DMS53 (cell line): ENCODE data around the gene PHYHD1.
"Not testable (repeated sequence)": the region's sequence is repeated elsewhere in the genome, so short reads cannot be mapped to it uniquely, and the experiment has no call there.

Experiments
- DNase-seq: peaks from one replicate; lab custom pipeline; 2025; lab: John Stamatoyannopoulos, UW

Gene PHYHD1

DNA sequence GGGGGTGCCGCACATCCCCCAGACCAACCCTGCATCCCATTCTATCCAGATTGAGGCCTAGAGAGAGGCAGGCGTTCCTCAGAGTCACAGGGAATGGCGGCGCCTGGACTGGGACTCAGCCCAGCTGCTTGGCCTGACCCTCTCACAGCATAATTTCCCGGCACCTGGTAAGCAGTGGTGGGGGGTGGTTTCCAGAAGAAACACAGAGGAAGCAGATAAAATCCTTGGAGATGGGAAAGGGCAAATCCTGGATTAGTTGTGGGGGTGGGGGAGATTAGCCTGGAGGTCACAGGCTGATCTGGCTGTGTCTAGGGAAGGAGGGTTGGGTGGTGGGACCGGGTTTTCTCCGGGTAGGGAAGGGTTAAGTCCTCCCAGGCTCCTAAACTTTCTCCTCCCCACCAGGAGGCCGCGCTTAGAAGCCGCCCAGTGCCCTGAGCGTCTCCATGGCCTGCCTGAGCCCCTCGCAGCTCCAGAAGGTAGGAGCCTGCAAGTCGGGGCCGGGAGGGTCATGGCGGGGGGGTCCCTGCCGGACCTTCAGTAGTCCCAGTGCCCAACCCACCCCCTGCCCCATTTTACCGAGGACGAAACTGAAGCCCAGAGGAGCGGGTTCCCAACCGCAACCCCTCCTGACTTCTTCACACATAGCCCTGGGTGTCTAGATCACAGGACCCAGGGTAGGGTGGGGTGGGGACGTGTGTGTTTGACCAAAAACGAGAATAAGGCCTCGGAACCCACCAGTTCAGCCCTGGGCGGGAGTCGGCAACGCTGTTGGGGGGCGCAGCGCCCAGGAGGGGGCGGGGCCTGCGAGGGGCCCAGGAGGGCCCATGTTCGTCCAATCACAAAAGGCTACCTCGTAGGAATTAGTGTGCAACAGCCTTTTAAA is 1.3 kb downstream of the PHYHD1 start:
- DNase-seq = no peak

DNA sequence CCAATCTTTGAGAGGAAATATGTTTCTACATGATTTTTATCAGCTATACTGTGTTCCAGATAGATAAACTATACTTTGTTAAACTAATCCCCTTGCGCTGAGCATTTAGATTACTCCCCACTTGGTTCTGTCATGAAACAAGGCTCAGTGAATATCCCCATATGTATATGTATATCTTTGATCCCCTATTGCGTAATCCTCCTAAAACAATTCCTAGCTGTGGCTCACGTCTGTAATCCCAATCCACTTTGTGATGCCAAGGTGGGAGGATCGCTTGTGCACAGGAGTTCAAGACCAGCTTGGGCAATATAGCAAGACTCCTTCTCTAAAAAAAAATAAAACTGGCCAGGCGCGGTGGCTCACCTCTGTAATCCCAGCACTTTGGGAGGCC is 2.7 kb downstream of the PHYHD1 start:
- DNase-seq = no peak

DNA sequence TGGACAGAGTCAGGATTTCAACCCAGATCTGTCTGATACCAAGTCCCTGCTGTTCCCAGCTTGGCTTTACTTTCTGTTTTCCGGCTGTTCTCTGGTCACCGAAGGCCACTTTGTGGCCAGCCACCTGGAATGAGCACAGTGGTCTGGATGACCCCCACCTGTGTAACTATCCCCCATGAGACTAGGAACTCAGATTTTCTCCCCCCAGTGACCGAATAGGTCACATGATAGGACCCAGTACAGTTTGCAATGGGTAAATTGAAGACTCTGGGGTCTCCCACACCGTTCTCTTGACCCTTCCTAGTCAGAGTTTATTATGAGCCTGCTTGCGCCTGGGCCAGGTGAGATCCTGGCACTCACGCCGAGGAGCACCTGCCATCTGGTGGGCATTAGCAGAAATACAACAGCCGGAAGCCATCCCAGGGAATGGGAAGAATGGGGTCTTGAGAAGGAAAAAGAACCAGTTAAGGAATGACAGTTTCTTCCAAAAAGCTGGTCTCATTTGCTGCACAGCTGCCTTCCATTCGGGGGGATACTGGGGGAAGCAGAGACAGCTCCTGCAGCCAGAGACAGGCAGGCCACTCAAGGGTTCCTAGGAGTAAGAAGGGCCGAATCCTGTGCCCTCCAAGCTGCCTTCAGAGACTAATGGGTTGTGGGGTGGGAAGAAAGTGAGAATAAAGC is 7.1 kb downstream of the PHYHD1 start:
- DNase-seq = peak; percentile 78

DNA sequence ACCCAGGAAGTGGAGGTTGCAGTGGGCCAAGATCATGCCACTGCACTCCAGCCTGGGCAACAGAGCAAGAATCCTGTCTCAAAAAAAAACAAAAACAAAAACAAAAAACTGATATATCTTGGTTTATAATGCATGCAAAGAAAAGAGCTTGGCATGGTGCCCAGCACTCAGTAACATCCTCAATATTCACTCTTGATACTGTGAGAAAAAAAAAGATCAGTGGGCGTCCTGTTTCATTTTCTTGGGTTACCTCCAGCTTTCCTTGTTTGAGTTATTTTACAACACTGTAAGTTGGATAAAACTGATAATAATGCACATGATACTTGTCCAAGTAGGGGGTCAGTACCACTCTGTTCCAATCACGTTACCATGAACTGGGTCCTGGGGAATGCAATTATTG is 7.8 kb downstream of the PHYHD1 start:
- no peak for DNase-seq

DNA sequence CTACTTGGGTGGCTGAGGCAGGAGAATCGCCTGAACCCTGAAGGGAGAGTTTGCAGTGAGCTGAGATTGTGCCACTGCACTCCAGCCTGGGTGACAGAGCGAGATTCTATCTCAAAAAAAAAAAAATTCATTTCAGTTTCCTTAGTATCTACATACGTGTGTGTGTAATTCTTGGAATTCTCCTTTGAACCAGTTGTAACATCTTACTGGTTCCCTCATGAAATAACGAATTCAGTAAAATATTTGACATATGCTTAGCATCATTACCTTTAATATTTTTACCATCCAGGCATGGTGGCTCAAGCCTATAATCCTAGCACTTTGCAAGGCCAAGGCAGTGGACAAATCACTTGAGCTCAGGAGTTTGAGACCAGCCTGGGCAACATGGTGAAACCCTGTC is 8.8 kb downstream of the PHYHD1 start:
- DNase-seq = no peak

DNA sequence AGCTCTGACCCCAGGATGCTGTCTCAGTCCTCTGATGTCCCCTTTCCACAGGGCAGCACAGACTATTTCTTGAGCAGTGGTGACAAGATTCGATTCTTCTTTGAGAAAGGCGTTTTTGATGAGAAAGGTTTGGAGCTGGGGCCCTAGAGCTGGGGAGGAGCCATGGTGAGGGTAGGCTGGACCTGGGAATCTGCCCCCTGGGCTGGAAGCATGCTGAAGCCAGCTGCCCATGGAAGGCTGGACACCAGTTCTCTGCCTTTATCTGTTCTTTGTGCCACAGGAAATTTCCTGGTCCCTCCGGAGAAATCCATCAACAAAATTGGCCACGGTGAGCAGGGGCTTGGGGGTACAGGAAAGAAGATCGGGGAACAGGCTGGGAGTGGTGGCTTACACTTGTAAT is 12.9 kb downstream of the PHYHD1 start:
- no peak for DNase-seq

DNA sequence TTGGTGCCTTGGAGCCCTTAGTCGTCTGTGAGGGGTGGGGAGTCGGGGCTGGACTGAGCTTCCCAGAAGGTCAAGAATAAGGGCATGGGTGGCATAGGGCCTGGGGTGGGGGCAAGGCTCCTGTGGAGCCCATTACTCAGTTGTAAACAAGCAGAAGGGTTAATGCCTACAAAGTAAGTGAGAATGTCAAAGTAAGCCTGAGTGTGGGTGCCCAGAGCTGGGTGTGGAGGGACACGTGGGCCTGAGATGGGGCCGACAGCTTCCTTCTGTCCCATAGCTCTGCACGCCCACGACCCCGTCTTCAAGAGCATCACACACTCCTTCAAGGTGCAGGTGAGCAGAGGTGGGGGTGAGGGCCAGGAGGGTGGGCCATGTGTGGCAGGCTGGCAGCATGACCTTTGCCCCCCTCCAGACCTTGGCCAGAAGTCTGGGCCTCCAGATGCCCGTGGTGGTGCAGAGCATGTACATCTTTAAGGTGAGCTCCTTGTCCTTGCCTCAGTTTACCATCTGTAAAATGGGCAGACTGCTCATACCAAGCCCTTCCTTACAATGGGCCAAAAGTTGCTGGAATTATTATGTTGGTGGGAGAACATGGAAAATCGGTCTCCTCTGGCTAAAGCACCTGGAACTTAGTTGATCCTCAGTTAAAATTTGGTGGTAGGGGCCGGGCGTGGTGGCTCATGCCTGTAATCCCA is 15.5 kb downstream of the PHYHD1 start:
- no peak for DNase-seq

DNA sequence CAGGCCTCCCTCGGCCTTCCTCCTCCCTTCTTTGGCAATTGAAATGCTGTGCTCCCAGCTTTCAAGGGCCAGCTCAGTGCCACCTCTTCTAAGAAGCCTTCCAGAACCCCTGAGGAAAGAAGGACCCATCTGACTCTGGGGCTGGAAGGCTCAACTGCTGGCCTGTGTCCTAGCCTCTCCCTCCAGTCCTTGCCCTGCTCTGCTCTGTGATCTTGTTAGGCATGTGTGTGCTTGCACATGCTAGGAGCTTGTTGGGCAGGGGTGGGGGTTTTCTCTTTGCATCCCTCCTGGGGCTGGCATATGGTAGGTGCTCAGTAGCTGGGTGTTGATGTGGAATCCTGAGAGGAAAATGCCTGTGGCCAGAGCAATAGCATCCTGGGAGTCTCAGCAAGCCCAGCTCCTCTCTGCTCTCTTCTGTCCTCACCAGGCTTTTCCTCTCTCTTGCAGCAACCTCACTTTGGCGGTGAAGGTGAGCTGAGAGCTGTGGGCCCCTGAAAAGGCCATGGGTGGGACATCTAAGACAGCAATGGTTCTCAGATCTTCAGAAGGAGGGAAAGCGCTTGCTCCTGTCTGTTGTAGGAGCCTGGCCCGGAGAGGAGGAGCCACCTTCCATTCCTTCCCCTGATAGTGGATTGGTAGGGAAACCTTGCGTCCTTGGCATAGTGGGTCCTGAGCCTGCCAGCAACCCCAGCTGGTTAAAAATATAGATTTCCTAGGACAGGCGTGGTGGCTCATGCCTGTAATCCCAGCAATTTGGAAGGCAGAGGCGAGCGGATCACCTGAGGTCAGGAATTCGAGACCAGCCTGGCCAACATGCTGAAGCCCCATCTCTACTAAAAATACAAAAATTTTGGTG is 16.8 kb downstream of the PHYHD1 start:
- DNase-seq = no peak

DNA sequence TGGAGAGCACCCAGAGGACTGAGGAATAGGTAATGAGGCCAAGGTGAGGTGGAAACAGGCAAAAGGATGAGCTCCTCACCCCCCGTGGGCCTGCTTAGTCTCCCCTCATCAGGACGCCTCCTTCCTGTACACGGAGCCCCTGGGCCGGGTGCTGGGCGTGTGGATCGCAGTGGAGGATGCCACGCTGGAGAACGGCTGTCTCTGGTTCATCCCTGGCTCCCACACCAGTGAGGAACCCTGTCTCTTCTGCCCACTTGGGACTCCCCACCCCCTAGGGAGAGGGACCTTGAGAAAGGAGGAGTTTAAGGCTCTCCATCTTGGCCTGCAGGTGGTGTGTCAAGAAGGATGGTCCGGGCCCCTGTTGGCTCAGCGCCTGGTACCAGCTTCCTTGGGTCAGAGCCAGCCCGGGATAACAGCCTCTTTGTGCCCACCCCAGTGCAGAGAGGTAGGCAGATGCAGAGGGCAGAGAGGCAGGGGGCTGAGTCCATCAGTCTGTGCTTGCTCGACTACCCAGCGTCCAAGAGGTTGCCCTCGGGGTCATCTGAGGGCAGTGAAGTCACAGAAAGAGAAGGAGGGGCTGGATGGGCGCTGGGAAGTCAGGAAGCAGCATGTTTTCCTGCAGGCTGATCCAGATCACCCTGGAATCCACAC is 19.6 kb downstream of the PHYHD1 start:
- no peak for DNase-seq

DNA sequence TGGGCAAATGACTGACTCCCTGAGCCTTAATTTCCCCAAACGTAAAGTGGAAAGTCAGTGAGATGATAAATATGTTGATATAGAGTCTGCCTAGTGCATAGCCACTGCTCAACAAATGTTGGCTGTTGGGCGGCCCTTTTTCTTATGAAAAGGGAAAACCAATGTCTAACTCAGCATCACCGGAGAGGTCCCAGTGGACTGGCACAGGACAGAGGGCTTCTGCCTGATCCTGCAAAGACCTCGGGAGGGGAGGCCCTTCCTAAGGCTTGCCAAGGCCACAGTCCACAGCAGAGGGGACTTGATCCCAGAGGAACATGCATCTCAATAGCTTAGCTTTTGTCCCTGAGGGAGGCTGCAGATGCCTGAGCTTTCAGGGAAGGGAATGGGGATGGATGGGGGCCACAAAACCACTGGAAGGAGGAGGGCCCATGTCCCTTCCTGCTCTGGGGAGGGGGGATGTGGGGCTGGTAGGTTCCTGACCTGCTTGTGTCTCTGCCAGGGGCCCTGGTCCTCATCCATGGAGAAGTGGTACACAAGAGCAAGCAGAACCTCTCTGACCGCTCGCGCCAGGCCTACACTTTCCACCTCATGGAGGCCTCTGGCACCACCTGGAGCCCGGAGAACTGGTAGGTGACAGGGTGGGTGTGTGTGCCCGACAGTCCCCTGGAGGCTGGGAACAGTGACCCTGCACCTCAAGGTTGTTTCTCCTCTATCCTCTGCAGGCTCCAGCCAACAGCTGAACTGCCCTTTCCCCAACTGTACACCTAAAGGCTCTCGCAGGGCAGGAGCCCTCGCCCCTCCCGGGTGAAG is 20.4 kb downstream of the PHYHD1 start:
- DNase-seq = no peak

DNA sequence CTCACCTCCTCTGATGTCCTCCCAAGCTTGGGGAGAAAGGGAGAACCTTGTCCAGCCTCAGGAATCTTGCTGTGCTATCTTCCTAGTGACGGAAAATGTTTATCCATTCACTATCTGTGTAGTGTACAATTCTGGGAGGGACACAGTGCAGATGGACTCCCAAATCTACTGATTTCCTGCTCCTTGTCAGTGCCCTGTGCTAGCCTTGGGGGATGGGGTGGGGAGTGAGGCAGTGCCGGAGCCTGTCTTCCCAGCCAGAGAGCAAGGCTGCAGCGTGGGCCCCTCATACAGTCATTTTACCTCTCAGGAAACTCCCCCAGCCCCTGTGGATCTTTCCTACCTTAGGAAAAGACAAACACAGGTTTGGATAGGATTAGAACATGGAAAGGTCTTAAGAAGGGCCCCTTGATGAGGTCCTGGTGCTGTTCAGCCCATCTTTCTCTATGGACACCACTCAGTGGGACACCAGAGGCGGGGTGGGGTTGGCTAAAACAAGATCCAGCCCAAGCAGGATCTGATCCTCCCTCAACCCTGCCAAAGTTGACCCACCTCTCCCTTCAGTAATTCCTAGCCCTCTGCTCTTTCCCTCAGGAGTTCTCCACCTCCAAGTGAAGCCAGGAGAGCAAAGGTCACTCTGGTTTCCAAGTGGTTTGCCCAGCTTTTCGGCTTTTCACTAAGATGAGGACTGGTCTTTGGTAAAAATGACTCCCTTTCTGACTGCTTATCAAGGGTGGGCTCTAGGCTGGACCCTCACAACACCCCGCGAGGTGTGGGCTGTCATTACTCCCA is 23.2 kb downstream of the PHYHD1 start:
- DNase-seq = no peak

DNA sequence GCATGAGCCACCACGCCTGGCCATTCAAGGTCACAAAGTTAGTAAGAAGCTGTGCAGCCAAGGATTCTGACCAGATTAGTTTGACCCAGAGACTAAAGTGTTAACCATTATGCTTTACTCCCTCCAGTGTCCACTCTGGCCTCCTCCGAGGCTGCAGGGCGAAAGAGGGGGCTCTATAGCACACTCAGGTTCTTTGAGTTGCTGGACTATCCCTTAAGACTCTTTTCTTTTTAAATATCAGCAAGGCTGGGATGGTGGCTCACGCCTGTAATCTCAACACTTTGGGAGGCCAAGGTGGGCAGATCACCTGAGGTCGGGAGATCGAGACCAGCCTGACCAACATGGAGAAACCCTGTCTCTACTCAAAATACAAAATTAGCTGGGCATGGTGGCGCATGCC is 24.2 kb downstream of the PHYHD1 start:
- DNase-seq = not testable (repeated sequence)

DNA sequence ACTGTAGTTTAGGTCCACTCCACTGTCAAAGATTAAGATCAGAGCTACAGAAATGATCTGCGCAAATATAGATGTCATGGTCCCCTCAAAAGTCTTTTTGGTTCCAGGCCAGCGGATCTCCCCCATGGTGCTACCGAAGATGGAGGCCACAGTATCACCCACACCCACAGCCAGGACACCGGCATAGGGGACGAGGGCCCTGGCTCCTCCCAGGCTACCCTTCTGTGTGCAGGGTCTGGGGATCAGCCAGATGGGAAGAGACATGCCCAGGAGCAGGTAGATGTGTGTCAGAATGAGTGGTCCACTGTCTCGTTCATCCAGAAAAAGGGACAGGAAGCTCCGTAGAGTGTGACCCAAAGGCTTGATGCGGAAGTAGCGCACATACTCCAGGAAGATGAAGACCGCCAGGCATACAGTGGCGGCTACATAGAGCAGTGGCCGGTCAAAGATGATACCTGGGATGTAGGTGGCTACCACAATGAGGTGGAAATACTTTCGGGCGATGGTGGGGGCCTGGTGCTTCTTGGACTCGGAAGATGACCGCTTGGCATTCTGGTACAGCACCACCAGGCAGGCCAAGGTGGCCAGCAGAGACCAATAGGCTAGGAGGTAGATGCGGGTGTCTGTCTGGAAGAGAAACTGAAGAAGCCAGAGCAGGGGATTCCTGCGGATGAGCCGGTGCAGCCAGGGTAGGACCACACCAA is 25.2 kb downstream of the PHYHD1 start:
- no peak for DNase-seq

DNA sequence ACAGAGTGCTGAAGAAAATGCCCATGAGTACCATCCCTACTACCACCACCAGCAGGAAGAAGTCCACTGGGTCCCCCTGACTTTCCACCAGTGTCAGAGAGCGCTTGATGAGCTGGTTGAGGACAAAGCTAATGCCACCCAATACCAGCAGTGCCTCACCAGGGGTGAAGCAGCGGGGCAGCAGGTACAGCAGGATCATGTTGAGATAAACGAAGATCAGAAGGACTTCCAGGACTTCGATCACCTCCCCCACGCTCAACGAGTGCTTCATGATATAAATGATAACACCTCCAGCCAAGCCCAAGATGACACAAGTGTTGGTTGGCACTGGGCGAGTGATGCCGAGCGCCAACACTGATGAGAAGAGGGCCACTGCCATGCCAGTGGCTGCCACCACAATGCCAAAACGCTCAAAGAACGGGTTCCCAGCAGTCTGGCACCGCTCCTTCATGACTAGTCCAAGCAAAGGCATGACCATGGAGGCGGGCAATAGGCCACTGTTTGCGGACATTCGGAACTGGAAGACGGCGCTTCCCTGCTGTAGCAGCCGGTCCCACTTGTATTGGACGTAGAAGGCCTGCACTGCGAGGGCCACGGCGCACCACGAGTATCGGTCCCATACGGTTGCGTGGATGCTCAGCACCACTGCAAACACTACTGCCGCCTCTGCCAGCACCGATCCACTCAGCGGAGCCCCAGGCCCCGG is 25.9 kb downstream of the PHYHD1 start:
- peak; percentile 65 for DNase-seq

DNA sequence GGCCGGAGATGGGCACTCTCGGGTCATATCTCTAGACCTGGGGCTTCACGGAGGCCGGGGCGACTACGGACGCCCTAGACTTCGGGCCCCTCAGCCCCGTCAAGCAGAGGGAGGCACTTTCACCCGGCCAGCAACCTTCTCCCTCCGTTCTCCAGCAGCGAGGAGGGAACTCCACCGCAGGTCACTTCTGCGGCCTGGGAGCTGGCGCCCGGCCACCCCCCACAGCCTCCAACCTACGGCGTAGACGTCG is 26.4 kb downstream of the PHYHD1 start:
- DNase-seq = no peak

DNA sequence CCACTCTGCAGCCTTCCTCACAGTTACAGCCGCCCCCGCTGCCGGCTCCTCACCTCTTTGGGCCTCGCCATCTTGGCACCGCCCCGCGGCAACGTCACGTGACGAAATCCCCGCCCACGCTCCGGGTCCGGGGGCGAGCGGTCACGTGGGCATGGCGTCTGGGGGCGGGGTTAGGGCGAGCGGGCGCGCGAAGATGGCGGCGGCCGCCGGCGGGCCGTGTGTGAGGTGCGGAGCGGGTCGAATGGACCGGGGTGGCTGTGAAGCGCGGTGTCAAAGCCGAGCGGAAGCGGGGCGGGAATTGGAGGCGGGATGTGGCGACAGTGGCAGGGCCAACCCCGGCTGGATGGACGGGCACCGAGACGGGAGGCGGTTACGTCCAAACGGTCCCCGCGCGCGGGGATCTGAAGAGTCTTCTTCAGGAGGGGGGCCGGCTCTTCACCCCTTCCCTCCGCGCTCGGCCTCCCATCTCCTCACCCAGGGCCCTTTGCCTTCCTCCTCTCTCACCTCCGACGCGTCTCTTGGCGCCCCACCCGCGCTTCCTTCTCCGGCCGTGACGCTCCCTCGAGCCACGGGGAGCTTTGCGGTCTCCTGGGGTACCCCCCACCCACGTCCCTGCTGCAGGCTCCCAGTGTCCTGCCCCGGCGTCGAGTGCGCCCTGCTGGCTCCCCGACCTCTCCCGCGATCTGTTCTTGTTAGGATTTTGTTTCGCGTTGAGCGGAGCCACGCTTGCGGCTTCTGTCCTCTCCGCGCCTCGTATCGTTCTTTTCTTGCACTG is 26.9 kb downstream of the PHYHD1 start, which contains the start of the genes DOLK and NUP188:
TSS of gene DOLK (minus strand) at position 77 of the 775 bp plus-strand sequence. CDS start 300 bp downstream, outside the sequence.
TSS of gene NUP188 (plus strand) at position 173 of the 775 bp plus-strand sequence. CDS start at position 194, 21 bp downstream.
- peak; percentile 97 for DNase-seq

DNA sequence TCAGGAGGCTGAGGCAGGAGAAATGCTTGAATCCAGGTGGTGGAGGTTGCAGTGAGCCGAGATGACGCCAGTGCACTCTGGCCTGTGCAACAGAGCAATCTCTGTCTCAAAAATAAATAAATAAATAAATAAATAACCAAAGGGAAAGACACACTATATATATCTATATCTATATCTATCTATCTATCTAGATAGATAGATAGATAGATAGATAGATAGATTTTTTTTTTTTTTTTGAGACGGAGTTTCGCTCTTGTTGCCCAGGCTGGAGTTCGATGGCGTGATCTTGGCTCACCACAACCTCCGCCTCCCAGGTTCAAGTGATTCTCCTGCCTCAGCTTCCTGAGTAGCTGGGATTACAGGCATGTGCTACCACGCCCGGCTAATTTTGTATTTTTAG is 40.6 kb downstream of the PHYHD1 start:
- DNase-seq = not testable (repeated sequence)

DNA sequence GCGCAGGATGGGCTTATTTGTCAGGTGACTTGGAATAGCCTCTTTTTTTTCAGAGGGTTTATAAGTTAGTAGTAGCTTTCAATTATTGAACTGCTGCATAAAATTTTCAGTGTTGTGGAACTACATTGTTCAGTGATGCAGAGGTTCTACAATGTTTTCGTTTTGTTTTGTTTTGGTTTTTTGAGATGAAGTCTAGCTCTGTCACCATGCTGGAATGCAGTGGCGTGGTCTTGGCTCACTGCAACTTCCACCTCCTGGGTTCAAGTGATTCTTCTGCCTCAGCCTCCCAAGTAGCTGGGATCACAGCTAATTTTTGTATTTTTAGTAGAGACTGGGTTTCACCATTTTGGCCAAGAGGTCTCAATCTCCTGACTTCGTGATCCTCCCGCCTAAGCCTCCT is 48.7 kb downstream of the PHYHD1 start:
- DNase-seq = no peak
